Testis (tissue), 3 donors: Measurements from ENCODE around the gene VPS37C. TPM values are rescaled to one million over a fixed set of nuclear protein-coding genes. Genes with fewer than 3 reads are reported as not detected.

Source experiments
- DNase-seq: peaks from one replicate; pipeline ENCODE4 v3.0.0-alpha.2; 2019
- H3K27ac ChIP-seq, 2 donors: fragments of 200-600 bp; sonication (generic); one replicate each; pipeline ENCODE4 v1.5.1; 2019
- H3K27me3 ChIP-seq: fragments of 200-600 bp; sonication (generic); one replicate; pipeline ENCODE4 v1.5.1; 2019
- H3K36me3 ChIP-seq: fragments of 200-600 bp; sonication (generic); one replicate; pipeline ENCODE4 v1.5.1; 2017; ENCODE audit warnings: low read depth; ENCODE audit errors: missing control alignments
- H3K4me1 ChIP-seq: fragments of 200-600 bp; sonication (generic); one replicate; pipeline ENCODE4 v1.5.1; 2019
- H3K4me3 ChIP-seq, 2 donors: fragments of 200-600 bp; sonication (generic); one replicate each; pipeline ENCODE4 v1.5.1; 2017 to 2019
- H3K9me3 ChIP-seq: fragments of 200-600 bp; sonication (generic); one replicate; pipeline ENCODE4 v1.5.1; 2017
- POLR2A ChIP-seq: fragments of 450-650 bp; IDR thresholded peaks from one replicate; pipeline ENCODE4 v1.6.1; 2017; ENCODE audit warnings: antibody characterized with exemption, mild to moderate bottlenecking, moderate library complexity
- WGBS, 2 donors: methylation state at CpG; one replicate each; pipeline ENCODE4 v1.1.5; 2018; 5-methylcytosine and 5-hydroxymethylcytosine counted together
- intact Hi-C: fragments of 100-400 bp; cut with DNase I; formaldehyde crosslinking; loops from one replicate; pipeline ENCODE4 v1.15.1; 2023; ENCODE audit warnings: low total_unique reads
- polyA plus RNA-seq: library from polyadenylated mRNA; stranded (reverse); fragments of 350-450 nt; fragmentation: Illumina TruSeq; extraction: RNeasy Lipid Tissue Mini Kit (QIAGEN cat#74804); gene quantifications from one replicate; pipeline ENCODE4 v1.2.3, GENCODE V29; 2014; ENCODE audit warnings: low read depth, low replicate concordance; ENCODE audit not compliant: insufficient read depth
- total RNA-seq, 2 donors: library from RNA; depleted of rRNA; stranded (reverse); fragments of >200 nt; gene quantifications; one replicate each; pipeline ENCODE4 v1.2.3, GENCODE V29; 2016
- TF ChIP-seq, protein P1 (sequence below), 3 experiments: fragments of 450-650 bp in 2 of 3; fragments of 200-600 bp in 1 of 3; sonication (generic) in 1 of 3; IDR thresholded peaks; one replicate each; pipeline ENCODE4 v1.5.1; 2016 to 2019; ENCODE audit warnings: antibody characterized with exemption in 3 of 3, mild to moderate bottlenecking in 2 of 3, moderate library complexity in 1 of 3

VPS37C gene
- total and polyA plus RNA-seq, 3 donors from 2014 or later, result 29.1 to 36.9 (median 31.0) TPM

DNA sequence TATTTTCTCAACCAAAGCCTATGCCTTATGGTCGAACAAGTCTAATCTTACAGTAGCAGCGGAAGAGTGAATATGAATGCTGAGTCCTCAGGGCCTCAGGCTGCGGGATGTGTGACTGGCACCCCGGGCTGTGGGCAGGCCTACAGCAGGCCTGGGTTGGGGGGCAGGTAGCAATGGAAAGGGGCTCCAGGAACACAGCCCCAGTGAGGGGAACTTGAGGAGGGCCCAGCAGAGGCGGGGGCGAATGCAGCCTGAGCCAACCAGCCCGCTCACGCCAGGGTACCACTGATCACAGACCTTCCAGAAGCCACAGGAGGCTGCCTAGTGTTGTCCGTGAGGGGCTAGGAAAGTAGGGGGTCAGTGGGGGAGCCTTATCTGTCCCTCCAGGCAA, 70.2 kb downstream of the VPS37C start:
- TF ChIP-seq POLR2A, result no peak
- TF ChIP-seq, protein P1, sequence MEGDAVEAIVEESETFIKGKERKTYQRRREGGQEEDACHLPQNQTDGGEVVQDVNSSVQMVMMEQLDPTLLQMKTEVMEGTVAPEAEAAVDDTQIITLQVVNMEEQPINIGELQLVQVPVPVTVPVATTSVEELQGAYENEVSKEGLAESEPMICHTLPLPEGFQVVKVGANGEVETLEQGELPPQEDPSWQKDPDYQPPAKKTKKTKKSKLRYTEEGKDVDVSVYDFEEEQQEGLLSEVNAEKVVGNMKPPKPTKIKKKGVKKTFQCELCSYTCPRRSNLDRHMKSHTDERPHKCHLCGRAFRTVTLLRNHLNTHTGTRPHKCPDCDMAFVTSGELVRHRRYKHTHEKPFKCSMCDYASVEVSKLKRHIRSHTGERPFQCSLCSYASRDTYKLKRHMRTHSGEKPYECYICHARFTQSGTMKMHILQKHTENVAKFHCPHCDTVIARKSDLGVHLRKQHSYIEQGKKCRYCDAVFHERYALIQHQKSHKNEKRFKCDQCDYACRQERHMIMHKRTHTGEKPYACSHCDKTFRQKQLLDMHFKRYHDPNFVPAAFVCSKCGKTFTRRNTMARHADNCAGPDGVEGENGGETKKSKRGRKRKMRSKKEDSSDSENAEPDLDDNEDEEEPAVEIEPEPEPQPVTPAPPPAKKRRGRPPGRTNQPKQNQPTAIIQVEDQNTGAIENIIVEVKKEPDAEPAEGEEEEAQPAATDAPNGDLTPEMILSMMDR (IDR thresholded peaks at IDR 0.05), result no peak
- intact Hi-C loops, result no loop called here
- WGBS, 2 donors, result 95 to 96% methylated on average over 6 to 9 of the region's 9 CpGs
- Histone ChIP-seq H3K4me1 (peaks cover 4% of the 10 kb centered on the region), H3K27ac (no peak overlapping the region), H3K4me3 (no peak overlapping the region), H3K9me3 (no peaks in the 10 kb centered on the region), H3K36me3 (no peaks in the 10 kb centered on the region), H3K27me3 (no peaks in the 10 kb centered on the region)
- DNase-seq, result no peak

DNA sequence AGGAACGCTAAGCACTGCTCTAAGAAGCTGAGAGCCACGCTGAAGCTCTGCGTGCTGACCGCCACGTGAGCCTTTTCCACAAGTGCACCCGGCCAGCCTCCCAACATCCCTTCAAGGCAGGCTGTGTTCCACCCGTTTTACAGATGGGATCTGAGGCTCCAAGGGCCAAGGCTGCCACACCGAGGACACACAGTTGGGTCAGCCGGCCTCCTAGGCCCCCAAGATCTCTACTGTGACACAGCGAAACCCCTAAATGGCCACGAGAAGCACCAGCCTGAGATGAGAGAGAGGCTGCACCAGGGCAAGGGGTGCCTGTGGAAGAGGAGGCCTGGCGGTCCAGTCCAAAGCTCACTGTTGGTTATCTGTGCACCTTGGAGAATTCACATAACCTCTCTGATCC, 70.7 kb downstream of the VPS37C start:
- Histone ChIP-seq H3K4me1 (peaks cover 1% of the 10 kb centered on the region), H3K4me3 (no peak overlapping the region), H3K27me3 (no peaks in the 10 kb centered on the region), H3K9me3 (no peaks in the 10 kb centered on the region), H3K27ac (no peak overlapping the region), H3K36me3 (no peaks in the 10 kb centered on the region)
- DNase-seq, result no peak
- 88 to 92% methylated on average over 9 to 12 of the region's 12 CpGs for WGBS, 2 donors
- intact Hi-C loops, result no loop called here
- TF ChIP-seq, protein P1 (IDR thresholded peaks at IDR 0.05), result no peak
- no peak for TF ChIP-seq POLR2A

DNA sequence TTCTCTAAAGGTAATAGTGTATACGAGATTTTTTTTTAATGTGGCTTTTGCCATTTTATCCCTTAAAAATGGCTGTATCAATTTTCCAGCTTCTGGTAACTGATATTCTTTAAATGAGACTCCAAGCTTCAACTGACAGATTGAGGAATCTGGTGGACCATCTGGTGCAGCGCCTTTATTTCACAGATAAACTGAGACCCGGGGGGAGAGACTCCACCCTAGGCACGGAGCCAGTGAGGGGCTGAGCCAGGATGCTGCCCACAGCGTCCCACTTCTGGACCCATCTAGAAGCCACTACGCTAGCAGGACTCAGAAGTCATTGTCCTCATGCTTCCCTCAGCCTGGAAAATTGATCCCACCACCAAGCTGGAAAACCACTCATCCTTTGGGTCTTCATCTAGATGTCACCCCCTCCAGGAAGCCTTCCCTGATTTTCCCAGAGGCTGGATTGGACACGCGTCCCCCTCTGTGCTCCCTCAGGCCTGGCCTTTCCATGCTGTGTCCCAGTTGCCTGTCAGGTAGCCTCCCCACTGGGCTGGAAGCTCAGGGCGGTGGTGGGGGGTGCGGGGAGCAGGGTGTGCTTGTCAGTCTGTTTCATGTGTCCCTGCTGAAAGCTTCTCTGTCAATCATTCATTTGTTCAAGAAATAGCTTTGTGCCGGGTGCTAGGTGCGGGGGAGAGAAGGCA, 71.3 kb downstream of the VPS37C start:
- H3K27ac ChIP-seq, result no peak overlapping the region

DNA sequence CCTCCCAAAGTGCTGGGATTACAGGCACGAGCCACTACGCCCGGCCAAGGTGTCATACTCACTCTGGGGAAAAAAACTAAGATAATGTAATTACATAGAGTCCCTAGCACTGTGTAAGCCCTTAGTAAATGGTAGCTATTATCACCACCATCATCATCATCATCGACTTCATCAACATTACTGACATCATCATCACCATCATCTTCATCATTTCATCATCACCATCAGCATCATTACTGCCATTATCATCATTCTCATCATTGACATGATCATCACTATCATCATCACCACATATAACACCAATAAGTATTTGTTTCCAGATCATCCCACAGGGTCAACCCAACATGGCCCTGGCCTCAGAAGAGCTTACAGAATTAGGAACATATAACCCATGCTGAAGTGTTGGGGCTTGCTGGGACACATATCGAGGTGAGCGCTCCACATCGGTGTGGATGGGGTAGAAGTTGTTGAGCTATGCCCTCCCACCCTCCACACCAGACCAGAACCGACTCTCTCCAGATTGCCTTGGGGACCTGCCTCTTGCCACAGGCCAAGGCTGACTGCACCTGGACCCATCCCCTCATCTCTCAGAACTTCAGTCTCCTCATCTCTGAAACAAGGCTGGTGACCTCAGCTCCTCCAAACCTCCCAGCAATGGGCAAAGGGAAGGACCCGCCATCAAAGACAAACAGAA, 73.7 kb downstream of the VPS37C start:
- H3K27ac ChIP-seq, result no peak overlapping the region
- H3K27me3 ChIP-seq, result no peaks in the 10 kb centered on the region
- WGBS, 2 donors, result 92 to 96% methylated on average over 9 of the region's 9 CpGs
- no peaks in the 10 kb centered on the region for H3K9me3 ChIP-seq
- H3K36me3 ChIP-seq, result no peaks in the 10 kb centered on the region
- intact Hi-C loops, result no loop called here
- no peak for TF ChIP-seq POLR2A
- TF ChIP-seq, protein P1 (IDR thresholded peaks at IDR 0.05), result no peak
- H3K4me3 ChIP-seq, result no peak overlapping the region
- no peaks in the 10 kb centered on the region for H3K4me1 ChIP-seq
- DNase-seq, result no peak

More for the DNA sequence above, 71.3 kb downstream of the VPS37C start:
- intact Hi-C loops, result no loop called here
- DNase-seq, result no peak
- Histone ChIP-seq H3K27me3 (no peaks in the 10 kb centered on the region), H3K4me1 (no peaks in the 10 kb centered on the region), H3K9me3 (no peaks in the 10 kb centered on the region), H3K4me3 (no peak overlapping the region), H3K36me3 (no peaks in the 10 kb centered on the region)
- WGBS, 2 donors, result 87 to 90% methylated on average over 7 to 12 of the region's 12 CpGs
- TF ChIP-seq, protein P1 (IDR thresholded peaks at IDR 0.05), result no peak
- TF ChIP-seq POLR2A, result no peak
